GM18861 (cell line): ENCODE data around the gene HDAC9.
A peak's percentile ranks its signal among the peaks of the same experiment; 100 is the strongest.

ENCODE experiments used
- ATAC-seq: cut with Tn5 transposase; IDR thresholded peaks from one replicate; pipeline ENCODE4 v1.9.1; 2021; ENCODE audit not compliant: unreplicated experiment

HDAC9 gene

GRCh38 chr7:18521945-18522566, 26.5 kb downstream of the HDAC9 start:
- peak; percentile 53 for ATAC-seq

GRCh38 chr7:18524248-18524647, 28.7 kb downstream of the HDAC9 start:
- ATAC-seq, result no peak

- no peak for ATAC-seq
Observed at GRCh38 chr7:18526368-18526878, 30.9 kb downstream of the HDAC9 start.

- ATAC-seq, result no peak
Observed at GRCh38 chr7:18529239-18529638, 33.7 kb downstream of the HDAC9 start.

GRCh38 chr7:18530224-18531179, 35.0 kb downstream of the HDAC9 start:
- peak; percentile 70 for ATAC-seq

GRCh38 chr7:18531539-18531938, 36.0 kb downstream of the HDAC9 start:
- ATAC-seq, result no peak

GRCh38 chr7:18532813-18533212, 37.3 kb downstream of the HDAC9 start:
- peak; percentile 33 for ATAC-seq

- ATAC-seq, result no peak
Observed at GRCh38 chr7:18534481-18534880, 38.9 kb downstream of the HDAC9 start.

- no peak for ATAC-seq
Observed at GRCh38 chr7:18535810-18536415, 40.4 kb downstream of the HDAC9 start.

GRCh38 chr7:18536486-18536885, 40.9 kb downstream of the HDAC9 start:
- no peak for ATAC-seq

GRCh38 chr7:18538554-18539250, 43.2 kb downstream of the HDAC9 start:
- peak; percentile 74 for ATAC-seq

GRCh38 chr7:18540396-18540795, 44.8 kb downstream of the HDAC9 start:
- no peak for ATAC-seq

- no peak for ATAC-seq
Observed at GRCh38 chr7:18541181-18541870, 45.8 kb downstream of the HDAC9 start.

GRCh38 chr7:18541871-18542212, 46.3 kb downstream of the HDAC9 start:
- no peak for ATAC-seq

- no peak for ATAC-seq
Observed at GRCh38 chr7:18546576-18546975, 51.0 kb downstream of the HDAC9 start.

- ATAC-seq, result peak; percentile 91
Observed at GRCh38 chr7:18547509-18548187, 52.1 kb downstream of the HDAC9 start.

GRCh38 chr7:18548534-18548933, 53.0 kb downstream of the HDAC9 start:
- ATAC-seq, result no peak

- no peak for ATAC-seq
Observed at GRCh38 chr7:18550574-18550973, 55.0 kb downstream of the HDAC9 start.

- no peak for ATAC-seq
Observed at GRCh38 chr7:18552316-18552916, 56.9 kb downstream of the HDAC9 start.
